ENCODE measurements around the gene BCAS1.

Gene BCAS1

DNA sequence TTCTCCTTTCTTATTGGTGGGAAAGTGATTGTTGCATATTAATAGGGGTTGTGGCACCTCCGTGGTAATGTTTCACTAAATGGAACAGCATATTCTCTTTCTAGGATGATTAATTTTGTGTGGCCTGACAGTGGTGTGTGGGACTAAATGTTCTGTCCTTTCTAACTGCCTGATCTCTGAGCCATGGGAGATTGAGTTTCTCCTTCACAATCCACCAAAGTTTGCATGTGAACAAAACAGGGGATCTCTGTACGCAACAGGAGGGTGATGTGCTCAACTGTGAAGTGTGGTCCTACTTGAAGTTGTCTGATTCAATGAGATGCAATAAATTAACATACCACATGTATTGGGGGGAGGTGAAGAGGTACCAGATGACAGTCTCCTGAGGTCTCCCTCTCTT lies 19.3 kb downstream of the BCAS1 start:
- no peak for TF ChIP-seq ZNF70 (CRISPR knock-in tag; IDR thresholded peaks at IDR 0.05)
- TF ChIP-seq, protein P1, sequence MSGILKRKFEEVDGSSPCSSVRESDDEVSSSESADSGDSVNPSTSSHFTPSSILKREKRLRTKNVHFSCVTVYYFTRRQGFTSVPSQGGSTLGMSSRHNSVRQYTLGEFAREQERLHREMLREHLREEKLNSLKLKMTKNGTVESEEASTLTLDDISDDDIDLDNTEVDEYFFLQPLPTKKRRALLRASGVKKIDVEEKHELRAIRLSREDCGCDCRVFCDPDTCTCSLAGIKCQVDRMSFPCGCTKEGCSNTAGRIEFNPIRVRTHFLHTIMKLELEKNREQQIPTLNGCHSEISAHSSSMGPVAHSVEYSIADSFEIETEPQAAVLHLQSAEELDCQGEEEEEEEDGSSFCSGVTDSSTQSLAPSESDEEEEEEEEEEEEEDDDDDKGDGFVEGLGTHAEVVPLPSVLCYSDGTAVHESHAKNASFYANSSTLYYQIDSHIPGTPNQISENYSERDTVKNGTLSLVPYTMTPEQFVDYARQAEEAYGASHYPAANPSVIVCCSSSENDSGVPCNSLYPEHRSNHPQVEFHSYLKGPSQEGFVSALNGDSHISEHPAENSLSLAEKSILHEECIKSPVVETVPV (CRISPR knock-in tag; IDR thresholded peaks at IDR 0.05): no peak
- TF ChIP-seq ZNF8 (CRISPR knock-in tag; IDR thresholded peaks at IDR 0.05): no peak
- TF ChIP-seq RARB (CRISPR knock-in tag; IDR thresholded peaks at IDR 0.05): no peak
- TF ChIP-seq ZFP30 (CRISPR knock-in tag; IDR thresholded peaks at IDR 0.05): no peak
- no peak for TF ChIP-seq OSR1 (CRISPR knock-in tag; IDR thresholded peaks at IDR 0.05)
- TF ChIP-seq, protein P2, sequence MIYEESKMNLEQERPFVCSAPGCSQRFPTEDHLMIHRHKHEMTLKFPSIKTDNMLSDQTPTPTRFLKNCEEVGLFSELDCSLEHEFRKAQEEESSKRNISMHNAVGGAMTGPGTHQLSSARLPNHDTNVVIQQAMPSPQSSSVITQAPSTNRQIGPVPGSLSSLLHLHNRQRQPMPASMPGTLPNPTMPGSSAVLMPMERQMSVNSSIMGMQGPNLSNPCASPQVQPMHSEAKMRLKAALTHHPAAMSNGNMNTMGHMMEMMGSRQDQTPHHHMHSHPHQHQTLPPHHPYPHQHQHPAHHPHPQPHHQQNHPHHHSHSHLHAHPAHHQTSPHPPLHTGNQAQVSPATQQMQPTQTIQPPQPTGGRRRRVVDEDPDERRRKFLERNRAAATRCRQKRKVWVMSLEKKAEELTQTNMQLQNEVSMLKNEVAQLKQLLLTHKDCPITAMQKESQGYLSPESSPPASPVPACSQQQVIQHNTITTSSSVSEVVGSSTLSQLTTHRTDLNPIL (CRISPR knock-in tag; IDR thresholded peaks at IDR 0.05; ENCODE audit: low read depth): no peak
- no peak for TF ChIP-seq CSDC2 (CRISPR knock-in tag; IDR thresholded peaks at IDR 0.05)
- no peak for TF ChIP-seq TOX (CRISPR knock-in tag; IDR thresholded peaks at IDR 0.05; ENCODE audit: borderline replicate concordance)
- no peak for TF ChIP-seq ISL1 (CRISPR knock-in tag; IDR thresholded peaks at IDR 0.05)
- TF ChIP-seq, protein P3, sequence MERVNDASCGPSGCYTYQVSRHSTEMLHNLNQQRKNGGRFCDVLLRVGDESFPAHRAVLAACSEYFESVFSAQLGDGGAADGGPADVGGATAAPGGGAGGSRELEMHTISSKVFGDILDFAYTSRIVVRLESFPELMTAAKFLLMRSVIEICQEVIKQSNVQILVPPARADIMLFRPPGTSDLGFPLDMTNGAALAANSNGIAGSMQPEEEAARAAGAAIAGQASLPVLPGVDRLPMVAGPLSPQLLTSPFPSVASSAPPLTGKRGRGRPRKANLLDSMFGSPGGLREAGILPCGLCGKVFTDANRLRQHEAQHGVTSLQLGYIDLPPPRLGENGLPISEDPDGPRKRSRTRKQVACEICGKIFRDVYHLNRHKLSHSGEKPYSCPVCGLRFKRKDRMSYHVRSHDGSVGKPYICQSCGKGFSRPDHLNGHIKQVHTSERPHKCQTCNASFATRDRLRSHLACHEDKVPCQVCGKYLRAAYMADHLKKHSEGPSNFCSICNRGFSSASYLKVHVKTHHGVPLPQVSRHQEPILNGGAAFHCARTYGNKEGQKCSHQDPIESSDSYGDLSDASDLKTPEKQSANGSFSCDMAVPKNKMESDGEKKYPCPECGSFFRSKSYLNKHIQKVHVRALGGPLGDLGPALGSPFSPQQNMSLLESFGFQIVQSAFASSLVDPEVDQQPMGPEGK (CRISPR knock-in tag; IDR thresholded peaks at IDR 0.05; ENCODE audit: borderline replicate concordance): no peak
- TF ChIP-seq, protein P4, sequence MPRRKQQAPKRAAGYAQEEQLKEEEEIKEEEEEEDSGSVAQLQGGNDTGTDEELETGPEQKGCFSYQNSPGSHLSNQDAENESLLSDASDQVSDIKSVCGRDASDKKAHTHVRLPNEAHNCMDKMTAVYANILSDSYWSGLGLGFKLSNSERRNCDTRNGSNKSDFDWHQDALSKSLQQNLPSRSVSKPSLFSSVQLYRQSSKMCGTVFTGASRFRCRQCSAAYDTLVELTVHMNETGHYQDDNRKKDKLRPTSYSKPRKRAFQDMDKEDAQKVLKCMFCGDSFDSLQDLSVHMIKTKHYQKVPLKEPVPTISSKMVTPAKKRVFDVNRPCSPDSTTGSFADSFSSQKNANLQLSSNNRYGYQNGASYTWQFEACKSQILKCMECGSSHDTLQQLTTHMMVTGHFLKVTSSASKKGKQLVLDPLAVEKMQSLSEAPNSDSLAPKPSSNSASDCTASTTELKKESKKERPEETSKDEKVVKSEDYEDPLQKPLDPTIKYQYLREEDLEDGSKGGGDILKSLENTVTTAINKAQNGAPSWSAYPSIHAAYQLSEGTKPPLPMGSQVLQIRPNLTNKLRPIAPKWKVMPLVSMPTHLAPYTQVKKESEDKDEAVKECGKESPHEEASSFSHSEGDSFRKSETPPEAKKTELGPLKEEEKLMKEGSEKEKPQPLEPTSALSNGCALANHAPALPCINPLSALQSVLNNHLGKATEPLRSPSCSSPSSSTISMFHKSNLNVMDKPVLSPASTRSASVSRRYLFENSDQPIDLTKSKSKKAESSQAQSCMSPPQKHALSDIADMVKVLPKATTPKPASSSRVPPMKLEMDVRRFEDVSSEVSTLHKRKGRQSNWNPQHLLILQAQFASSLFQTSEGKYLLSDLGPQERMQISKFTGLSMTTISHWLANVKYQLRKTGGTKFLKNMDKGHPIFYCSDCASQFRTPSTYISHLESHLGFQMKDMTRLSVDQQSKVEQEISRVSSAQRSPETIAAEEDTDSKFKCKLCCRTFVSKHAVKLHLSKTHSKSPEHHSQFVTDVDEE (CRISPR knock-in tag; IDR thresholded peaks at IDR 0.05): no peak
- TF ChIP-seq ZC3H10 (CRISPR knock-in tag; IDR thresholded peaks at IDR 0.05): no peak
- TF ChIP-seq ARNTL (CRISPR knock-in tag; IDR thresholded peaks at IDR 0.05; ENCODE audit: borderline replicate concordance, low read depth): no peak
- no peak for ATAC-seq

DNA sequence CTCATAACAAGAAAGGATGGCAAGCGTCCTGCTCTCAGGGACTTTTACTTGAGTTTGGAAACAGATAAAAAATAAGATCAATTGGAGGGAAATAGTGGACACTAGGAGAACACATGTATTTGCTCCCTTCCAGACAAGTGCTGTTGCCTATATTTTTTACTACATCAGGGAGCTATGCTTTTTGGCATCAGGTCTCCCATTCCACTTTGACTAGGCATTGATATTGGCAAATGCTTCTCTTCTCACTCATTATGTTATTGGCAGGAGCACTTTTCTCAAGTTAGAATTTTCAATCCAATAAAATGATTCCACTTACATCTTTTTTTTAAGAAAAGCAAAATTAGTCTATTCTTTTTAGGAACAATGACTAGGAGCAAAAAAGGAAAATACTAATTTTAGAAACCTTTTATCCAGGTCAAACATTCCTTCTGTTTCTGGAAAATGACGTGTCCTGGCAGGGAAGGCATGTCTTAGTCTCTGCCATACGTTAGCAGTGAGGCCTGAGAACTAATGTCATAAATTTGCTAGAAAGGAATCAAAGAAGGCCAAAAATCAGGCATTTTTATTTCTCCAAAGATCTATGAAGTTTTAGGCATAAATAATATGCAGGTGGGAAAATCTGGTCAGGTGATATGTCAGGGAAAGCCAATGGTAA lies 21.4 kb downstream of the BCAS1 start:
- TF ChIP-seq ISL1 (CRISPR knock-in tag; IDR thresholded peaks at IDR 0.05) (no peak), TOX (CRISPR knock-in tag; IDR thresholded peaks at IDR 0.05; ENCODE audit: borderline replicate concordance) (no peak), ZNF565 (CRISPR knock-in tag; conservative IDR thresholded peaks at IDR 0.05; ENCODE audit: low read depth) (no peak), ESRRG (CRISPR knock-in tag; IDR thresholded peaks at IDR 0.05) (no peak), ZNF70 (CRISPR knock-in tag; IDR thresholded peaks at IDR 0.05) (no peak), ZFP3 (CRISPR knock-in tag; IDR thresholded peaks at IDR 0.05) (no peak), ARNTL (CRISPR knock-in tag; IDR thresholded peaks at IDR 0.05; ENCODE audit: borderline replicate concordance, low read depth) (no peak), OSR1 (CRISPR knock-in tag; IDR thresholded peaks at IDR 0.05) (no peak), ZFP30 (CRISPR knock-in tag; IDR thresholded peaks at IDR 0.05) (no peak), ZNF8 (CRISPR knock-in tag; IDR thresholded peaks at IDR 0.05) (no peak), SNAI2 (CRISPR knock-in tag; IDR thresholded peaks at IDR 0.05) (no peak)
- TF ChIP-seq, protein P1 (CRISPR knock-in tag; IDR thresholded peaks at IDR 0.05): no peak
- TF ChIP-seq, protein P4 (CRISPR knock-in tag; IDR thresholded peaks at IDR 0.05): no peak
- TF ChIP-seq, protein P2 (CRISPR knock-in tag; IDR thresholded peaks at IDR 0.05; ENCODE audit: low read depth): no peak
- TF ChIP-seq, protein P3 (CRISPR knock-in tag; IDR thresholded peaks at IDR 0.05; ENCODE audit: borderline replicate concordance): no peak
- ATAC-seq: no peak
